Activated T-helper 1 cell treated with anti-CD3 and anti-CD28 coated beads, Interleukin-12 subunit alpha, Interleukin-12 subunit beta, Interleukin-2, Interleukin-4 antibody, amounts not matched to agents 30 ng/mL and 10 ng/mL and 1 ng/mL, durations not matched to agents 14 hours and 24 hours and 36 hours (primary cell): ENCODE results near the gene LRIG1. TPM values are rescaled to one million over a fixed set of nuclear protein-coding genes. Genes with fewer than 3 reads are reported as not detected.

Source experiments
- DNase-seq: peaks from one replicate; pipeline ENCODE4 v3.0.0; 2021; ENCODE audit warnings: low spot score
- H3K27ac Mint-ChIP-seq: one replicate; pipeline ENCODE4 v1.8.0; 2021; ENCODE audit warnings: mild to moderate bottlenecking, mixed read lengths
- H3K27me3 Mint-ChIP-seq: one replicate; pipeline ENCODE4 v1.8.0; 2022; ENCODE audit warnings: mild to moderate bottlenecking, moderate library complexity, mixed read lengths; ENCODE audit not compliant: insufficient read depth
- H3K36me3 Mint-ChIP-seq: one replicate; pipeline ENCODE4 v1.8.0; 2021; ENCODE audit warnings: low read depth, mixed read lengths
- H3K4me1 Mint-ChIP-seq: one replicate; pipeline ENCODE4 v1.8.0; 2021; ENCODE audit warnings: low read depth, mixed read lengths
- H3K4me3 Mint-ChIP-seq: one replicate; pipeline ENCODE4 v1.8.0; 2021; ENCODE audit warnings: mild to moderate bottlenecking, moderate library complexity, mixed read lengths
- H3K9me3 Mint-ChIP-seq: one replicate; pipeline ENCODE4 v1.8.0; 2021; ENCODE audit warnings: mixed read lengths
- intact Hi-C: fragments of 100-400 bp; cut with micrococcal nuclease; formaldehyde crosslinking; loops from one replicate; pipeline ENCODE4 v1.15.1; 2024
- total RNA-seq: library from RNA; stranded (reverse); gene quantifications from 2 replicates; pipeline ENCODE4 v1.2.3, GENCODE V29; 2022

Gene LRIG1
- total RNA-seq, 1 donor from 2014 or later = 57.4 TPM

DNA sequence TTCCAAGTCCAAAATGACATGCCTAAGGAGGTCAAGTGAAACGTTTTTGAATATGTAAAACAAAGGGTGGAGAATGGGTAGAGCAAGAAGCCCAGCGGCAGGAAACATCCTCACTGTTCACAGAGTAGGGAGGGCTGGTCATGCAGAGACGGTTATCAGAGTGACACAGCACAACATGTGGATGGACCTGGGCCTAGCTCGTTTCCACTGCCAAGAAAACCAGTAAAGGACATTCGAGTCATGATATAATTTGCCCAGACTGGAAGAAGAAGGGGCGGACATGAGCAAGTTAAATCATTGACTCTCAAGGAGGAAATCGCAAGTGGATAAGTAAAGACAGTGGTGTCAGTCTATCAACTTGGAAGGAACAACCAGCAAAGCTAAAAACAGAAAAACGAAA is 89.3 kb downstream of the LRIG1 start:
- intact Hi-C loops = no loop called here
- peak overlapping the region; percentile 64 for H3K27ac Mint-ChIP-seq
- H3K36me3 Mint-ChIP-seq = peaks cover 38% of the 10 kb centered on the region

DNA sequence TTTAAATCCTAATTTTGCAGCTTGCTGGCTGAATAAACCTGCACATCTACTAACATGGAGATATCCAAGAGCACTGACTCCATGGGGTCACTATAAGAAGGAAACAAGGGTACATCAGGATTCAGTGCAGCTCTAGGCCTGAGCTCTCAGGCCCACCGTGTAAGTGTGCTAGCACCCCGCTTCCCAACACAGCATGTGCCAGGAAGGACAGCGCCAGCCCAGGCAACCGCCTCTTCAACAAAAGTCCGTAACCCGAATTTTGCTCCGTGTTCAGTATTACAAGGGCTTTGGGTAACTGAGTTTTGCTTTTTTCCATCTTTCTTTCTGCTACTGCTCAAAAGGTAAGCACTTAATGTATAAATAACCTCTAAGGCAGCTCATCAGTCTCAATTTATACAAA is 89.8 kb downstream of the LRIG1 start:
- Mint-ChIP-seq H3K27me3 (no peaks in the 10 kb centered on the region), H3K27ac (no peak overlapping the region), H3K4me3 (no peak overlapping the region), H3K36me3 (peaks cover 33% of the 10 kb centered on the region), H3K4me1 (peaks cover 22% of the 10 kb centered on the region), H3K9me3 (no peaks in the 10 kb centered on the region)
- intact Hi-C loops = no loop called here
- DNase-seq = no peak

More for the DNA sequence above, 89.3 kb downstream of the LRIG1 start:
- Mint-ChIP-seq H3K27me3 (no peaks in the 10 kb centered on the region), H3K4me1 (peaks cover 22% of the 10 kb centered on the region), H3K9me3 (no peaks in the 10 kb centered on the region), H3K4me3 (no peak overlapping the region)
- DNase-seq = no peak

DNA sequence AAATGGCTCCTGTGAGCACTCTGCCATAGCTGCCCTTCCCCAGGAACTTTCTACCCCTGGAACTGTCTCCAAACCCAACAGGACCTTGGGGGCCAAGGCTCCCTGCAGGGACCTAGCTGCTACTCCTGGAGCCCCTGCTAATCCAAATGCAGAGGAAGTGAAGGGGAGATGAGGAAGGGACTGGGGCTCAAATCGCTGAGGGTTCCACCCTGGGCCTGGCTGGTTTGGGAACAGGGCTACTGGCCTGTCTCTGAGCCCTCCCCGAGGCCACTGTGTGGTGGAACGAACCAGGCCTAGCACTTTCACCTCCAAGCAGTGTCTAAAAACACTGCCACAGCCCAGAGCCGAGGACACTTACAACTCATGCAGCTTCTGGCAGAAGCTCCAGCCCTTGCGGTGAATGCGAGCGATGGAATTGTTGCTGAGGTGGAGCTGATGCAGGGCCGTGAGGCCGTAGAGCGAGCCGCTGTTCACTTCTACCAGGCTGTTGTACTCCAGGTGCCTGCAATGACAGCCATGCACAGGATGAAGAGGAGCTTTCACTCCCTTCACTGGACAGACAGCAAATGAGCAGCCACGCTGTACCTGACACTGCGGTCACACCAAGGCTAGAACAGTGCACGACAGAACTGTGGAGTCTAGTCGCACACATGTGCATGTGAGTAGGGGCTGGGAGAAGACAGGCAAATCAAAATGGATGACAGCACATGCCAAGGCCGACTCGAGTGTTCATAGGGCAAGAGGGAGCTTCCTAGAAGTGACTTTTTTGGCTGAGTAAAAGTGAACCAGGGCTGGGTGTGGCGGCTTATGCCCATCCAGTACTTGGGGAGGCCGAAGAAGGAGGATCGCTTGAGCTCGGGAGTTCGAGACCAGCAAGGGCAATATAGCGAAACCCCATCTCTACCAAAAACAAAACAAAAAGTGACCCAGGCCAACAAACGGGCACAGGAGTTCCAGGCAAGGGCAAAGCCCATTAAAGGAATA is 90.8 kb downstream of the LRIG1 start:
- DNase-seq = no peak
- H3K4me3 Mint-ChIP-seq = no peak overlapping the region
- H3K27ac Mint-ChIP-seq = no peak overlapping the region
- H3K27me3 Mint-ChIP-seq = no peaks in the 10 kb centered on the region
- H3K4me1 Mint-ChIP-seq = peaks cover 22% of the 10 kb centered on the region
- intact Hi-C loops = loop anchor here (5.0 kb wide), 1 partner anchor 423 kb away; no protein-coding TSS in a partner anchor
- peaks cover 33% of the 10 kb centered on the region for H3K36me3 Mint-ChIP-seq
- H3K9me3 Mint-ChIP-seq = no peaks in the 10 kb centered on the region

DNA sequence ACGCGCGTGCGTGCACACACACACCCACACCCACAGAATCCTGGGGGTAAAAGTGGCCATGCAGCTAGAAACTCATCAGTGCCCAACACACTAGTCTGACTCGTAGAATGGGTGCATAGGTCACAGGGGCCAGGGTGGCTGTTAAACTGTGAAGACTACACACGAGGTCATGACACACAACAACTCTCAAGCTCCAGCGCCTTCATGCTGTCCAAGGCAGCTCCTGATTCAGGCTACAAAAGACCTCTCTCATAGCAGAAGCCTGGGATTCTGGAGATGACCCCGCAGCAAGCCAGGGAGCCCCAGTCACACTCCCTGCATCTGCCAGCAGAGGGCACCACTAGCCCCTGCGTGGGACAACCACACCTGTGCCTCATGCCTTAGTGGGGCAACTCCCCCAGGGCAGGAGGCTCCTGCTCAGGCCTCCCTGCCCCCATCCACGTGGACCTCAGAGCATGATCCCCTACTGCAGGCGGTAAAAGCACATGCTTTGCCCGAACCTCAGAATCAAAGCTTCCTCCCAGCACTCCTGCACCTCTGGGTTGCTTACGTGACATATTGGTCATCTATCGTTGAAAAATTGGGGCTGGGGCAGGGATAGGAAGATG is 93.1 kb downstream of the LRIG1 start:
- intact Hi-C loops = loop anchor here (1.0 to 5.0 kb wide), 4 partner anchors 94 to 420 kb away; partner anchors contain the start of gene LRIG1
- H3K27me3 Mint-ChIP-seq = no peaks in the 10 kb centered on the region
- peaks cover 16% of the 10 kb centered on the region for H3K4me1 Mint-ChIP-seq
- H3K27ac Mint-ChIP-seq = no peak overlapping the region
- peak; percentile 63 for DNase-seq
- H3K4me3 Mint-ChIP-seq = no peak overlapping the region
- peaks cover 39% of the 10 kb centered on the region for H3K36me3 Mint-ChIP-seq
- no peaks in the 10 kb centered on the region for H3K9me3 Mint-ChIP-seq

DNA sequence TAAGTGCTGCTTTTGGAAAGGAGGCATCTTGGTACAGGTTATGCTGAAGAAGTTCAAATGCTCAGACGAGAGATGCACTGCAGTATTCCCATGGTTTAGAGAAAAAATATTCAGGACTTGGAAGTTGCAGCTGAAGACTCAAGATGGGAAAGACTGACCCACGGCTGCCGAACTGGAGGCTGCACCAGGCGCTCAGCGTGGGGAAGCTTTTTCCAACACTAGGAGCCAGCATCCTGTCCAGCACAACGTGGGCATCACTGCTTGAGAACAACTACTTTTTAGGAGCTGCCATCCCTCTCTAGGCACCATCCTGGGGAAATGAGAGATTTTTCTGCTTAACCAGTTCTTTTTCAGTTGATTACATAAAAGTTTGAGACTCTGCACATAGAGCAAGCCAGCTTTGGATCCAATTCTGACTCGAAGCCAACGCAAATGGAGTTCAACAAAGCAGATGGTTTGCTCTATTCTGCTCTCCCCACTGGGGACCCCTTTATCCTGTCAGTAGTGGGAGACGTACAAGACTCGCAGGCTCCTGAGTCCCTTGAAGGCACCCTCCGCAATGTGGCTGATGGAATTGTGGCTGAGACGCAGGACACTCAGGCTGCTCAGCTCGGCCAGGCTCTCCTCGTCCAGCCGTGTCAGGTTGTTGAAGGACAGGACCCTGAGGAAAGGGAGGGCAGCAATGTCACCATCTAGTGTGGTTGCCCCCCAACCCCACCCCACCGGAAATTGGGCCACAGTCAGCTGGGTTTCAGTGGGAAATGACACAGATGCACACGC is 93.8 kb downstream of the LRIG1 start:
- Mint-ChIP-seq H3K27me3 (no peaks in the 10 kb centered on the region), H3K27ac (no peak overlapping the region), H3K36me3 (peaks cover 42% of the 10 kb centered on the region), H3K4me1 (peaks cover 13% of the 10 kb centered on the region), H3K9me3 (no peaks in the 10 kb centered on the region), H3K4me3 (no peak overlapping the region)
- DNase-seq = no peak
- intact Hi-C loops = loop anchor here (1.0 to 5.0 kb wide), 4 partner anchors 94 to 420 kb away; partner anchors contain the start of gene LRIG1

DNA sequence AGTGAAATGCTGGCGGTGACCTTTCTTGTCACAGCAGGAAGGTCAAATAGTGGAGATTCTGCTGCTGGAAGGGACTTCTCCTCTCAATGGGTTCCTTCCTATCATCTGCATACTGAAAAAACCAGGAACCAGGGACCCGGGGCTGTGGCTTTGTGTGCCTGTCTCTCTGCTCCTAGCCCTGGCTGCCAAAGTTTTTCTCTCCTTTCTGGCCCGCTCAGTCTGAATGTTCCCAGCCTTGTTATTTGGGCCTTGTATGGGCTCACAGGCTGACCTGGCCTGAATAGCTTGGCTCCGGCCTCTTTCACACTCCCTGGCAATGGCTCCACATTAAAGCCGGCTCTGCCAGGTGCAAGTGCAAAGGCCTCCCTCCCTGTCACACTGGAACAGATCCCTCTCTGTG is 94.7 kb downstream of the LRIG1 start:
- peaks cover 39% of the 10 kb centered on the region for H3K36me3 Mint-ChIP-seq
- DNase-seq = no peak
- no peak overlapping the region for H3K27ac Mint-ChIP-seq
- H3K4me3 Mint-ChIP-seq = no peak overlapping the region
- H3K9me3 Mint-ChIP-seq = no peaks in the 10 kb centered on the region
- H3K27me3 Mint-ChIP-seq = no peaks in the 10 kb centered on the region
- peaks cover 8% of the 10 kb centered on the region for H3K4me1 Mint-ChIP-seq
- intact Hi-C loops = loop anchor here (5.0 kb wide), 1 partner anchor 419 kb away; no protein-coding TSS in a partner anchor

DNA sequence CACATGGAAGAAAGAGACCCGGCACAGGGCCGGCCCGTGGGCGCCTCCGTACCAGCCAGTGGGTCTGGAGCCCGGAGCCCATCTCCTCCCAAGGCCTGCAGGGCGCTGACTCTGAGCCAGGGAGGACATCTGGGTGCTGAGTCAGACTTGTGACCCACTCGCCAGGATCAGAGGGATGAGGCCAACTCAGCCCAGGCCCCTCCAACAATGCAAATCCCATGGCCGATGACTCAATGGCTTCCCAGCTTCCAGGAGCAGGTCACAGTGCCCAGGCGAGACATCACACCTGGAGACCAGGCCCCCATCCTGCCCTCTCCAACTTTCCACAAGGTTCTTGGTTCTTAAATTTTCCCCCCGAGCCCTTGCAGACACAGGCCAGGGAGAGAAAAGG is 95.1 kb downstream of the LRIG1 start:
- H3K27ac Mint-ChIP-seq = no peak overlapping the region
- H3K4me1 Mint-ChIP-seq = peaks cover 7% of the 10 kb centered on the region
- H3K9me3 Mint-ChIP-seq = no peaks in the 10 kb centered on the region
- no peak for DNase-seq
- H3K27me3 Mint-ChIP-seq = no peaks in the 10 kb centered on the region
- H3K4me3 Mint-ChIP-seq = no peak overlapping the region
- peaks cover 38% of the 10 kb centered on the region for H3K36me3 Mint-ChIP-seq
- intact Hi-C loops = loop anchor here (5.0 kb wide), 1 partner anchor 418 kb away; no protein-coding TSS in a partner anchor

DNA sequence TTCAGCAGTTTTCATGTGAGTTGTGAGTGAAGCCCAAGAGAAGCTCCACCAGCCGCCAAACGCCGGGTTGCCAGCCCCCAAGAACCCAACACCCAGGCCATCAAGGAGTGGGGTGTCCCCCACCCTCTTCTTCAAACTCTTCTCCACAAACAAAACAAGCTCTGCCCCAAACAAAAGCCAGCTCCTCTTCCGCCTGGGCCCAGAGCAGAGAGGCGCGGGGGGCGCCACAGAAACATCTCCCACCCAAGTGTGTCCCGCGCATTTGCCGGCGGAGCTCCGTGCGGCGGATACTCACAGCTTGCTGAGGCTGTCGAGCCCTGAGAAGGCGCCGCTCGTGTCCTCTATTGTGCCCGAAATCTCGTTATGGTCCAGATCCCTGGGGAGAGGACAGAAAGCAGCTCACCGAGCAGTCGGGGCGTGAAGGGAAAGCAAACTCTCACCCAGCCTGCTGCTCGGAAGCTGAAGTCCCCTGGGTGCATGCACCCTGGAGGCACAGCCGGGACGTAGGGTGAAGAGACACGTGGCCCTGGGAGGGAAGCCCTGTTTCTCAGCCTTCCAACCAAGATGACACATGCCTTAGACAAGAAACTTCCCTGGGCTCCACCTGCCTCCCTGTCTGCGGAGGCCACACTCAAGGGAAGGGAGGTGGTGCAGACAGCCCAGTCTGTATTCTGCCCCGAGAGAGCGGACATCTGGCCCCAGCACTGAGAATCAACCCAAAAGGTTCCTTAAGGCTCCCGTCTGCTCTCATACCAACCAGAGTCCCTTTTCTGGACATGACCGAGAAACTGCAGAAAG is 95.7 kb downstream of the LRIG1 start:
- intact Hi-C loops = loop anchor here (5.0 kb wide), 1 partner anchor 418 kb away; no protein-coding TSS in a partner anchor
- peaks cover 7% of the 10 kb centered on the region for H3K4me1 Mint-ChIP-seq
- H3K9me3 Mint-ChIP-seq = no peaks in the 10 kb centered on the region
- DNase-seq = no peak
- no peak overlapping the region for H3K27ac Mint-ChIP-seq
- peaks cover 34% of the 10 kb centered on the region for H3K36me3 Mint-ChIP-seq
- H3K27me3 Mint-ChIP-seq = no peaks in the 10 kb centered on the region
- no peak overlapping the region for H3K4me3 Mint-ChIP-seq

DNA sequence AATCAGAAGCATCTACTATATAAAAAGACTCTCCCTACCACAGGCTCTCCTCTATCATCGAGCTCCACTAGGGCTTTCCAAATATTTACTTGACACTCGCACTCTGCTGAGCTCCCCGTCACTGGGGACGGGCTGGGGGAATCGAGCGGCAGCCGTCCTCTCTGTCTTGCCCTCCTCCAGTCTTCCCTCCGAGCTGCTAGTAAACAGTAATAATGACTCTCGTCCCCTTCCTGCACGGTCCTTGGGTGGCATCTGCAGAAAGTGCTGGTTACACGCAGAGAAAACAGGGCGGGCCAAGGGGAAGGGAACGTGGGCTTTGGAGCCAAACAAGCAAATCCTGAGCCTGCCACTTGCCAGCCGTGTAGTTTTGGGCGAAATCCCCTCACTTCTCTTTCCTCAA is 96.6 kb downstream of the LRIG1 start:
- Mint-ChIP-seq H3K27ac (no peak overlapping the region), H3K4me3 (no peak overlapping the region), H3K27me3 (no peaks in the 10 kb centered on the region), H3K4me1 (peaks cover 7% of the 10 kb centered on the region), H3K9me3 (no peaks in the 10 kb centered on the region), H3K36me3 (peaks cover 34% of the 10 kb centered on the region)
- intact Hi-C loops = no loop called here
- no peak for DNase-seq

DNA sequence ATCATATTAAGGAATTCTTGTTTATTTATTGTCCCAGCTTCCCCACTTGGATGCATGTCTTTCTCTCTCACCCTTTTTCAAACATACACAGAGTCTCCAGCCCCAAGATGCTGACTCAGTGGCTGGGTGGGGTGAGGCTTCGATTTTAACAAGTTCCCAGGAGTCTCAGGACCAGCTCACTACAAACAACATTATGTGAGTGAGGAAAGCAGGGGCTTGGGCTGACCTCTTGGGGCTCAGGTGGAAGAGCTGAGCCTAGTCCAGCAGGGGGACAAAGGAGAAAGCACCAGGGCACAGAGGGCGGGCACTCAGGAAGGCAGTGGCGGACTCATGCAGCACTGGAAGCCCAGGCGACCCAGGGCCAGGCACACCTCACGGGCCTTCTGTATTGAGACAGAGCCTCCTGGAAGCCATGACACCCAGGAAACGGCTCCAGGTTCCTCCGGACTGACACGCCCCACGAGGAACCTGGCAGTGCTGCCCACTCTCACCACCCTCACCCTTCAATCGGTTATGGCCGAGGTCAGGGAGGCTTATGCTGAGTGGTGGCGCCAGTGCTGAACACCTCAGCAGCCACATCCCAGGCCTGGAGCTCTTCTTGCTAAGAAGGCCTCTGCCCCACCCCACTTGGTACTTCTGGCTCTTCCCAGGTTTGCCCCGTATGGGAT is 97.4 kb downstream of the LRIG1 start:
- Mint-ChIP-seq H3K9me3 (no peaks in the 10 kb centered on the region), H3K36me3 (peaks cover 32% of the 10 kb centered on the region), H3K4me1 (peaks cover 7% of the 10 kb centered on the region), H3K27me3 (no peaks in the 10 kb centered on the region), H3K4me3 (no peak overlapping the region), H3K27ac (no peak overlapping the region)
- DNase-seq = no peak
- intact Hi-C loops = no loop called here

DNA sequence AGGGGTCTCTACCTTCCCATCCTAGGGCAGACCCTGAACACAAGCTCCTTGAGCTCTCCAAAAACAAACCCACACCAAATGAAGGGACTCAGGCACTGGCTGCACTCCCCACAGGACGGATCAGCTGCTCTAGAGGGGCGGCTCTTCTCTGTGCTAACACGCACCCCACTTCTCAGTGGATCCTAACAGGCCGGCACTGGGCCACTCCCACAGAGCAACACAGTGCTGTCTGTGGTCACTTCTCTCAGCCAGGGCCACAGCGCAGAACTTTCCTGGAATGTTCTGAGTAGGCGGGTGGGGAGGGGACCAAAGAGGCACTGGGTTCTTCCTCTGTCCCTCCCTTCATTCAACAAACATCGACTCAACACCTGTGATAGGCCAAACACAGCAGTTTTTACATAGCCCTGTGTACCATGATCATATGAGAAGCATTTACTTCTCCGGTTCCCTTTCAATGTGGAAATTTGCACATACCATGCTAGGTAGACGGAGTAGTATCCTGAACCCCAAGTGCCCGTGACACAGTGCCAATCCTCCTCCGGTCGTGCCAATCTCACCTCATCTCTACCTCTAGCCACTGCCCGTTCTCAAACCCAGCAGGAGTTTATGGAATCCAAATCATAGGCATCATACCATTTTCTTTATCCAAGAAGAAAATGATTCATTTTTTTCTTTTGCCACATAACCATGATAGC is 98.1 kb downstream of the LRIG1 start:
- intact Hi-C loops = no loop called here
- H3K4me3 Mint-ChIP-seq = no peak overlapping the region
- H3K9me3 Mint-ChIP-seq = no peaks in the 10 kb centered on the region
- H3K27me3 Mint-ChIP-seq = no peaks in the 10 kb centered on the region
- H3K4me1 Mint-ChIP-seq = peaks cover 4% of the 10 kb centered on the region
- DNase-seq = no peak
- peaks cover 35% of the 10 kb centered on the region for H3K36me3 Mint-ChIP-seq
- H3K27ac Mint-ChIP-seq = no peak overlapping the region
